GM10248 (cell line): Measurements from ENCODE around the gene ZMYM4.

Experiments
- CTCF ChIA-PET: fragments of 300-600 bp; sonication (Branson Sonifier 250); formaldehyde crosslinking; extraction: SDS; loops from one replicate; lab custom pipeline; 2021; ENCODE audit warnings: antibody characterized with exemption; lab: Yijun Ruan, JAX
- POLR2A ChIA-PET: fragments of 350-650 bp; sonication (Branson Sonifier 250); formaldehyde crosslinking; extraction: SDS; loops from one replicate; lab custom pipeline; 2020; ENCODE audit warnings: antibody characterized with exemption; lab: Yijun Ruan, JAX
- DNase-seq: peaks from one replicate; pipeline ENCODE4 v3.0.0; 2012; ENCODE audit errors: extremely low spot score
- TF ChIP-seq, protein P1 (sequence below): IDR thresholded peaks from 2 replicates; pipeline ENCODE4 v1.5.1; 2012; ENCODE audit warnings: mild to moderate bottlenecking, low read depth; ENCODE audit errors: extremely low read depth, missing control alignments, control extremely low read depth

The ZMYM4 gene

DNA sequence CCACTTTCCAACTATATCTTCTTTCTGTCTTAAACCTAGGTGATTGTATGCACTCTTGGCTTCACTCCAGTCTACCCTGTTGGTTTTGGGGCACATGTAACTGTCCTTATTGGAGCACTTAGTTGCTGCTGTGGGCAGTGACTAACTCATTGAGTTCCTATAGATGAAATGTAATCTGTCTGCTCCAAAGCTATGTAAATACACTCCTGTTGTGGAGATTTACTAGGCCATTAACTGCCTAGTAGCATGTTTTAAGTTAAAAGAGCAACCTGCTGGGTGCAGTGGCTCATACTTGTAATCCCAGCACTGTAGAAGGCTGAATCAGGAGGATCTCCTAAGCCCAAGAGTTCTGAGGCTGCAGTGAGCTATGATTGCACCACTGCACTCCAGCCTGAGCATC, 137.6 kb downstream of the ZMYM4 start:
- TF ChIP-seq, protein P1, sequence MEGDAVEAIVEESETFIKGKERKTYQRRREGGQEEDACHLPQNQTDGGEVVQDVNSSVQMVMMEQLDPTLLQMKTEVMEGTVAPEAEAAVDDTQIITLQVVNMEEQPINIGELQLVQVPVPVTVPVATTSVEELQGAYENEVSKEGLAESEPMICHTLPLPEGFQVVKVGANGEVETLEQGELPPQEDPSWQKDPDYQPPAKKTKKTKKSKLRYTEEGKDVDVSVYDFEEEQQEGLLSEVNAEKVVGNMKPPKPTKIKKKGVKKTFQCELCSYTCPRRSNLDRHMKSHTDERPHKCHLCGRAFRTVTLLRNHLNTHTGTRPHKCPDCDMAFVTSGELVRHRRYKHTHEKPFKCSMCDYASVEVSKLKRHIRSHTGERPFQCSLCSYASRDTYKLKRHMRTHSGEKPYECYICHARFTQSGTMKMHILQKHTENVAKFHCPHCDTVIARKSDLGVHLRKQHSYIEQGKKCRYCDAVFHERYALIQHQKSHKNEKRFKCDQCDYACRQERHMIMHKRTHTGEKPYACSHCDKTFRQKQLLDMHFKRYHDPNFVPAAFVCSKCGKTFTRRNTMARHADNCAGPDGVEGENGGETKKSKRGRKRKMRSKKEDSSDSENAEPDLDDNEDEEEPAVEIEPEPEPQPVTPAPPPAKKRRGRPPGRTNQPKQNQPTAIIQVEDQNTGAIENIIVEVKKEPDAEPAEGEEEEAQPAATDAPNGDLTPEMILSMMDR = no peak
- ChIA-PET CTCF (interaction anchor here (0.8 to 1.4 kb wide), 2 partner anchors 9 kb away, joined by 4 read pairs; no protein-coding TSS in a partner anchor), POLR2A (no interaction called here)
- no peak for DNase-seq

DNA sequence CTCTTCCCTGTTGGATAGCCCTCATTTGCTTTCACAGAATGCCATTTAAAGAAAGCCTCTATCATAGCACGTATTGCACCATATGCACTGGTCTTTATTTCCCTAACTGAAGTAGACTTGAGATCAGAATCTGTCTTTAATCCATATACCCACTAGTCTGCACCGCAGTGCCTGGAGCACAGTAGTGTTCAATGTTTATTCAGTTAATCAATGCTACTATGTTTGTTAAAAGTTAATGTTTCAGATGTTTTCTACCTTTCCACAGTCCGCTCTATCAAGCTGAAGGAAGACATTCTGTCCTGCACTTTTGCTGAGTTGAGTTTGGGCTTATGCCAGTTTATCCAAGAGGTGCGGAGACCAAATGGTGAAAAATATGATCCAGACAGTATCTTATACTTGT, 139.2 kb downstream of the ZMYM4 start:
- ChIA-PET CTCF (interaction anchor here (1.5 kb wide), 2 partner anchors 15 to 29 kb away, joined by 4 read pairs; no protein-coding TSS in a partner anchor), POLR2A (interaction anchor here (0.5 kb wide), 1 partner anchor 130 kb away, joined by 9 read pairs; no protein-coding TSS in a partner anchor)
- DNase-seq = no peak
- TF ChIP-seq, protein P1 = no peak

DNA sequence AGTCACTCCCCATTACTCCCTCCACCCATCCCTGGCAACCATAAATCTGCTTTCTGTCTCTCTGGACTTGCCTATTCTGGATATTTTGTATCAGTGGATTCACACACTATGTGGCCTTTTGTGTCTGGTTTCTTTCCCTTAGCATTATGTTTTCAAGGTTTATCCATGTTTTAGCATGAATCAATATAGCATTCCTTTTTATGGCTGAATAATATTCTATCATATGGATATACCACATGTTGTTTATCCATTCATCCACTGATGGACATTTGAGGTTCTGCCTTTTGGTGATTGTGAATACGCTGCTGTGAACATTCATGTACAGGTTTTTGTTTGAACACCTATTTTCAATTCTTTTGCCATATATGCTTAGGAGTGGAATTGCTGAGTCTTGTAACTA, 140.4 kb downstream of the ZMYM4 start:
- TF ChIP-seq, protein P1 = no peak
- no peak for DNase-seq
- ChIA-PET CTCF (no interaction called here), POLR2A (no interaction called here)

DNA sequence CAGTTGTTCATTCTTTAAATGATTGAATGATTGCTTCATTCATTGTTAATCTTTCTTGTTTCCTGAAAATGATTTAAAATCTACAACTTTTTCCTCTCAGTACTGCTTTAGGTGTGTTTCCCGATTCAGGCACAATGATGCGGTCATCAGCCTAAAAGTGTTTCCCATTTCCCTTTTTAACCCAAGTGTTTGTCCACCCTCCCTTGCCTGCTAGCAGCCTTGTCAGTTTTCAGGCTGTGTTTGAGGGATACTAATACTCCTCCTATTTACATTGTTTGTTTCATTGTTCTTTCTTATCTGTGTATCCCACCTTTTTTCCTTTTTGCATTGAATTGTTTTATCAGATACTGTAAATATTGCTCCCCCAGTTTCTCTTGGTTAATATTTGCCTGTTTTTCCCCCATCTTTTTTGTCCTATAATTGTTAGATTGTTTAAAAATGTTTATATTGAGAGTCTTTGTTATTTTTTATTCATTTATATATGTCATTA, 157.6 kb downstream of the ZMYM4 start:
- TF ChIP-seq, protein P1 = no peak
- ChIA-PET POLR2A (no interaction called here), CTCF (no interaction called here)
- DNase-seq = no peak

DNA sequence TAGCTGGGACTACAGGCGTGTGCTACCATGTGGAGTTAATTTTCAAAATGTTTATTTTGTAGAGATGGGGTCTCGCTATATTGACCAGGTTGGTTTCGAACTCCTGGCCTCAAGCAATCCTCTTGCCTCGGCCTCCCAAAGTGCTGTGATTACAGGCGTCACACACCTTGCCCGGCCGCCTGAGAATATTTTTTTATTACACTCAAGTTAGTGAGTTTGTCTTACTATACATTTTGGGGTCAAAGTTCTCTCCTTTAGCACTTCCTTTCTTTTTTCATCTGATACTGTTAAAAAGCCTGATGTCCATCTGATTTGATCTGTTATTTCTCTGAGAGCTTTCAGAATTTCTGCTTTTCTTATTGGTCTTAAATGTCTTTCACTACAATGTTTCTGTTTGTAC, 159.9 kb downstream of the ZMYM4 start:
- POLR2A ChIA-PET = no interaction called here
- TF ChIP-seq, protein P1 = no peak
- no peak for DNase-seq
- CTCF ChIA-PET = no interaction called here

DNA sequence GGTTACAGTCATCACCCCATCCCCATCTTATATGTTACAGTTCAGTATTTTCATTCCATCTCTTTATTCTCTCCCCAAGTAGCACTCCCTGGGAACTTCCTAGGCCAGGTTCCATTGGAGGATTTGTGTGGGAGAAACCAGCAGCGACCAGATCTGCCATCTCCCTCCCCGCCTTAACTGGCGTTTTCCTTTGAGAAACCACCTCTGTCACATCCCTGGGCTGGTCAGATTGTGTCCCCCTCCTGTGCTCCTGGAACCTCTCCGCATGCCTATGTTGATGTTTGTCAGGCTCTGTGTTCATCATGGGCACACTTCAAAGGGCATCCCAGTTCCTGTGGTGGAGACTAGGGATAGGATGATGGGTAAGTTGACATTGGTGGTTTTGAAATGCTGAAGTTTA, 162.3 kb downstream of the ZMYM4 start:
- POLR2A ChIA-PET = no interaction called here
- DNase-seq = no peak
- CTCF ChIA-PET = interaction anchor here (1.3 kb wide), 1 partner anchor 16 kb away, joined by 4 read pairs; no protein-coding TSS in a partner anchor
- TF ChIP-seq, protein P1 = no peak
